ENCODE measurements around the gene CDC20. TPM values are rescaled to one million over a fixed set of nuclear protein-coding genes. Genes with fewer than 3 reads are reported as not detected.

The CDC20 gene
- total RNA-seq, 1 experiment from 2014 or later: 349 TPM

- intact Hi-C loops (cut with micrococcal nuclease): loop anchor here (1.0 kb wide), 2 partner anchors 8 to 120 kb away; no protein-coding TSS in a partner anchor
- Histone ChIP-seq H3K4me2 (ENCODE audit: low read length) (peak overlapping the region; percentile 97), H4K20me1 (ENCODE audit: low read length) (peaks cover 13% of the 10 kb centered on the region), H3K4me1 (ENCODE audit: insufficient read depth, low read length) (peaks cover 25% of the 10 kb centered on the region), H3K4me3 (ENCODE audit: low read length) (peak overlapping the region; percentile 93), H2AFZ (ENCODE audit: low read length) (peak overlapping the region; percentile 92), H3K79me2 (ENCODE audit: low read length) (peaks cover 46% of the 10 kb centered on the region), H3K9ac (ENCODE audit: low read length) (peak overlapping the region; percentile 98), H3F3A (ENCODE audit: low read length, unreplicated experiment) (peaks cover 7% of the 10 kb centered on the region), H3K27me3 (ENCODE audit: low read length) (no peaks in the 10 kb centered on the region), H3K27ac (ENCODE audit: low read length) (peak overlapping the region; percentile 86), H3K9me2 (replicated peaks; ENCODE audit: low read length) (no peaks in the 10 kb centered on the region), H3K36me3 (ENCODE audit: low read depth, low read length) (peaks cover 36% of the 10 kb centered on the region), H3K9me3 (ENCODE audit: low read length) (no peaks in the 10 kb centered on the region)
- no peak for TF ChIP-seq EZH2 (IDR thresholded peaks at IDR 0.05; ENCODE audit: low read length, unreplicated experiment)
- TF ChIP-seq, protein P1, sequence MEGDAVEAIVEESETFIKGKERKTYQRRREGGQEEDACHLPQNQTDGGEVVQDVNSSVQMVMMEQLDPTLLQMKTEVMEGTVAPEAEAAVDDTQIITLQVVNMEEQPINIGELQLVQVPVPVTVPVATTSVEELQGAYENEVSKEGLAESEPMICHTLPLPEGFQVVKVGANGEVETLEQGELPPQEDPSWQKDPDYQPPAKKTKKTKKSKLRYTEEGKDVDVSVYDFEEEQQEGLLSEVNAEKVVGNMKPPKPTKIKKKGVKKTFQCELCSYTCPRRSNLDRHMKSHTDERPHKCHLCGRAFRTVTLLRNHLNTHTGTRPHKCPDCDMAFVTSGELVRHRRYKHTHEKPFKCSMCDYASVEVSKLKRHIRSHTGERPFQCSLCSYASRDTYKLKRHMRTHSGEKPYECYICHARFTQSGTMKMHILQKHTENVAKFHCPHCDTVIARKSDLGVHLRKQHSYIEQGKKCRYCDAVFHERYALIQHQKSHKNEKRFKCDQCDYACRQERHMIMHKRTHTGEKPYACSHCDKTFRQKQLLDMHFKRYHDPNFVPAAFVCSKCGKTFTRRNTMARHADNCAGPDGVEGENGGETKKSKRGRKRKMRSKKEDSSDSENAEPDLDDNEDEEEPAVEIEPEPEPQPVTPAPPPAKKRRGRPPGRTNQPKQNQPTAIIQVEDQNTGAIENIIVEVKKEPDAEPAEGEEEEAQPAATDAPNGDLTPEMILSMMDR (conservative IDR thresholded peaks at IDR 0.05; ENCODE audit: low read depth, low read length): peak; percentile 70
- ChIA-PET CTCF (interaction anchor here (0.6 to 2.0 kb wide), 5 partner anchors 10 to 73 kb away, joined by 3 to 14 read pairs (median 6); partner anchors contain the start of gene C1orf210), POLR2A (ENCODE audit: unreplicated experiment) (interaction anchor here (0.6 to 0.9 kb wide), 6 partner anchors 10 to 124 kb away, joined by 3 to 9 read pairs (median 4); partner anchors contain the start of gene HYI)
- BruUV-seq (replicated peaks): TSS peak; percentile 85
- ATAC-seq (peak; percentile 14), DNase-seq (peak; percentile 54)
Measured at GRCh38 chr1:43358121-43358745, 548 bp upstream of the CDC20 start.

DNA sequence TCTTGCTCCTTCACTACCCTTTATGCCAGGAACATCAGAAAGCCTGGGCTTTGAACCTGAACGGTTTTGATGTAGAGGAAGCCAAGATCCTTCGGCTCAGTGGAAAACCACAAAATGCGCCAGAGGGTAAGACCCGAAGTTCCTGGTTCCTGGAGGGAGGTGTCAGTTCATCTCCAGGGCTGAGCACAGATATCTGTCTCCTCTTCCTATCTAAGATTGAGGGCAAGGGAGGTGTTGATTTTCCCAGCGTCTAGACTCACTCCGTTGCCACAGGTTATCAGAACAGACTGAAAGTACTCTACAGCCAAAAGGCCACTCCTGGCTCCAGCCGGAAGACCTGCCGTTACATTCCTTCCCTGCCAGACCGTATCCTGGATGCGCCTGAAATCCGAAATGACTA is 915 bp downstream of the CDC20 start:
- no peak; the same call in 1 of the 2 replicates for ATAC-seq
- H3K4me1 ChIP-seq (ENCODE audit: insufficient read depth, low read length): peaks cover 26% of the 10 kb centered on the region
- DNase-seq: no peak
- H3K4me2 ChIP-seq (ENCODE audit: low read length): peak overlapping the region; percentile 83
- intact Hi-C loops (cut with micrococcal nuclease): no loop called here
- no peaks in the 10 kb centered on the region for H3K9me2 ChIP-seq (replicated peaks; ENCODE audit: low read length)
- peaks cover 13% of the 10 kb centered on the region for H4K20me1 ChIP-seq (ENCODE audit: low read length)
- H3K36me3 ChIP-seq (ENCODE audit: low read depth, low read length): peaks cover 45% of the 10 kb centered on the region
- H3F3A ChIP-seq (ENCODE audit: low read length, unreplicated experiment): peaks cover 11% of the 10 kb centered on the region
- H3K27me3 ChIP-seq (ENCODE audit: low read length): no peaks in the 10 kb centered on the region
- no TSS peak for BruUV-seq (replicated peaks)
- peaks cover 49% of the 10 kb centered on the region for H3K79me2 ChIP-seq (ENCODE audit: low read length)
- H3K9me3 ChIP-seq (ENCODE audit: low read length): no peaks in the 10 kb centered on the region
- no peak overlapping the region for H2AFZ ChIP-seq (ENCODE audit: low read length)
- H3K27ac ChIP-seq (ENCODE audit: low read length): peak overlapping the region; percentile 64
- H3K9ac ChIP-seq (ENCODE audit: low read length): peak overlapping the region; percentile 92
- H3K4me3 ChIP-seq (ENCODE audit: low read length): peak overlapping the region; percentile 93
- TF ChIP-seq EZH2 (IDR thresholded peaks at IDR 0.05; ENCODE audit: low read length, unreplicated experiment) (no peak), EZH2phosphoT487 (IDR thresholded peaks at IDR 0.05; ENCODE audit: borderline replicate concordance, low read length) (no peak)
- TF ChIP-seq, protein P1 (conservative IDR thresholded peaks at IDR 0.05; ENCODE audit: low read depth, low read length): no peak
- ChIA-PET CTCF (interaction anchor here (0.7 to 2.0 kb wide), 2 partner anchors 55 to 74 kb away, joined by 3 to 14 read pairs; partner anchors contain the start of gene C1orf210), POLR2A (ENCODE audit: unreplicated experiment) (no interaction called here)

- ChIA-PET POLR2A (ENCODE audit: unreplicated experiment) (no interaction called here), CTCF (interaction anchor here (0.7 kb wide), 1 partner anchor 54 kb away, joined by 3 read pairs; no protein-coding TSS in a partner anchor)
- Histone ChIP-seq H3K4me3 (ENCODE audit: low read length) (peak overlapping the region; percentile 93), H4K20me1 (ENCODE audit: low read length) (peaks cover 13% of the 10 kb centered on the region), H3K9me3 (ENCODE audit: low read length) (no peaks in the 10 kb centered on the region), H3K79me2 (ENCODE audit: low read length) (peaks cover 58% of the 10 kb centered on the region), H3F3A (ENCODE audit: low read length, unreplicated experiment) (peaks cover 11% of the 10 kb centered on the region), H3K9me2 (replicated peaks; ENCODE audit: low read length) (no peaks in the 10 kb centered on the region), H3K27ac (ENCODE audit: low read length) (no peak overlapping the region), H3K9ac (ENCODE audit: low read length) (no peak overlapping the region), H3K36me3 (ENCODE audit: low read depth, low read length) (peaks cover 51% of the 10 kb centered on the region), H2AFZ (ENCODE audit: low read length) (no peak overlapping the region), H3K4me2 (ENCODE audit: low read length) (peak overlapping the region; percentile 83), H3K27me3 (ENCODE audit: low read length) (no peaks in the 10 kb centered on the region), H3K4me1 (ENCODE audit: insufficient read depth, low read length) (peaks cover 35% of the 10 kb centered on the region)
- no peak for TF ChIP-seq EZH2 (IDR thresholded peaks at IDR 0.05; ENCODE audit: low read length, unreplicated experiment)
- ATAC-seq (no peak), DNase-seq (no peak)
- intact Hi-C loops (cut with micrococcal nuclease): no loop called here
- BruUV-seq (replicated peaks): no TSS peak
Measured at GRCh38 chr1:43360616-43361015, 1.8 kb downstream of the CDC20 start.
